Mammary epithelial cell (primary cell): Measurements from ENCODE around the gene MMP3.

Source experiments
- EZH2 ChIP-seq: IDR thresholded peaks from 2 replicates; pipeline ENCODE4 v1.6.1; 2012; ENCODE audit warnings: low read length, inconsistent platforms, borderline replicate concordance
- TF ChIP-seq, protein P1 (sequence below), 2 donors: IDR thresholded peaks in 1 of 2; conservative IDR thresholded peaks in 1 of 2; 2 replicates each; pipeline ENCODE4 v1.5.1; 2011 to 2012; ENCODE audit warnings: inconsistent platforms in 2 of 2, low read length in 2 of 2, mild to moderate bottlenecking in 2 of 2, control low read depth in 1 of 2, low read depth in 1 of 2; ENCODE audit not compliant: insufficient read depth in 1 of 2; ENCODE audit errors: extremely low read depth in 1 of 2

DNA sequence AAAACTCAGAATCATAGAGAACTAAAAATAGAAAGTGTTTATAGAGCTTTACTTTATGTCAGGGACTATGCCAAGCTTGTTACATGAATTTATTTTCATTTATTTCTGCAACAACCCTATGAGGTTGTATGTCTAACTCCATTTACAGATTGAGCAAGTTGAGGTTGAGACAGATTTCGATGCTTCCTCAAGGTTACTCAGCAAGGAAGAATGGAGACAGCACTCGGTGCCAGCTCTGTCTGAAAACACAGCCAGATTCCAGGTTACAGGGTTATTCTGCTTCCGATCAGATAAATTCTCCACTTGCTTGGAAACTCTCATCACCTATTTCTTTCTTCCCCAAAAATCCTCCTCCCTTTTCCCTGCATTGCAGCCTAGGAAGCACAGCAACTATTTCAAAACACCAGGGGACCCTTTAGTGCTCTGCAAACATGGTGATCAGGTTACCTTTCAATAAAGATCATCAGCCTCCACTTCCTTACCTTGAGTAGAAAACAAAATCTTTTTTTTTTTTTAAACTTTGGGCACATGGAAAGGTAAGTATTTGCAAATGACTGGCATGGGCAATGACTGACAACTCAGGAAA lies 7.0 kb downstream of the MMP3 start:
- TF ChIP-seq, protein P1, sequence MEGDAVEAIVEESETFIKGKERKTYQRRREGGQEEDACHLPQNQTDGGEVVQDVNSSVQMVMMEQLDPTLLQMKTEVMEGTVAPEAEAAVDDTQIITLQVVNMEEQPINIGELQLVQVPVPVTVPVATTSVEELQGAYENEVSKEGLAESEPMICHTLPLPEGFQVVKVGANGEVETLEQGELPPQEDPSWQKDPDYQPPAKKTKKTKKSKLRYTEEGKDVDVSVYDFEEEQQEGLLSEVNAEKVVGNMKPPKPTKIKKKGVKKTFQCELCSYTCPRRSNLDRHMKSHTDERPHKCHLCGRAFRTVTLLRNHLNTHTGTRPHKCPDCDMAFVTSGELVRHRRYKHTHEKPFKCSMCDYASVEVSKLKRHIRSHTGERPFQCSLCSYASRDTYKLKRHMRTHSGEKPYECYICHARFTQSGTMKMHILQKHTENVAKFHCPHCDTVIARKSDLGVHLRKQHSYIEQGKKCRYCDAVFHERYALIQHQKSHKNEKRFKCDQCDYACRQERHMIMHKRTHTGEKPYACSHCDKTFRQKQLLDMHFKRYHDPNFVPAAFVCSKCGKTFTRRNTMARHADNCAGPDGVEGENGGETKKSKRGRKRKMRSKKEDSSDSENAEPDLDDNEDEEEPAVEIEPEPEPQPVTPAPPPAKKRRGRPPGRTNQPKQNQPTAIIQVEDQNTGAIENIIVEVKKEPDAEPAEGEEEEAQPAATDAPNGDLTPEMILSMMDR (conservative IDR thresholded peaks at IDR 0.05 in 1 of 2, IDR thresholded peaks at IDR 0.05 in 1 of 2; ENCODE audit: extremely low read depth in 1 of 2, insufficient read depth in 1 of 2, low read depth in 1 of 2, low read length in 2 of 2): no peak
- no peak for TF ChIP-seq EZH2
